Panc1 (cell line): Measurements from ENCODE around the gene NAALAD2. TPM values are rescaled to one million over a fixed set of nuclear protein-coding genes. Genes with fewer than 3 reads are reported as not detected.

Experiments
- ATAC-seq: fragments of 200-7000 bp; cut with Tn5 transposase; 2 replicates; pipeline ENCODE4 v1.9.1; 2020; ENCODE audit warnings: mild to moderate bottlenecking, moderate library complexity
- BruUV-seq: library from RNA; stranded (reverse); fragments of 400-500 nt; replicated peaks from 2 replicates; lab custom pipeline; 2021; lab: Mats Ljungman, UMichigan
- CTCF ChIA-PET: fragments of 300-600 bp; sonication (Branson Sonifier 250); formaldehyde crosslinking; loops from one replicate; lab custom pipeline; 2022; ENCODE audit warnings: antibody characterized with exemption; lab: Charles Lee
- POLR2A ChIA-PET: fragments of 300-600 bp; sonication (Branson Sonifier 250); formaldehyde crosslinking; loops from one replicate; lab custom pipeline; 2022; ENCODE audit warnings: antibody characterized with exemption; lab: Charles Lee
- DNase-seq: peaks from one replicate; pipeline ENCODE4 v3.0.0-alpha.2; 2010; ENCODE audit warnings: low read depth, low spot score
- H3K27ac ChIP-seq: 2 replicates; pipeline ENCODE4 v1.5.1; 2011; ENCODE audit warnings: mild to moderate bottlenecking, low read length, inconsistent platforms
- H3K27me3 ChIP-seq: fragments of 200-500 bp; sonication (Bioruptor generic); 2 replicates; pipeline ENCODE4 v1.6.0; 2014; ENCODE audit warnings: low read length, inconsistent platforms; ENCODE audit not compliant: control insufficient read depth, insufficient read depth
- H3K36me3 ChIP-seq: fragments of 200-500 bp; sonication (Bioruptor generic); 2 replicates; pipeline ENCODE4 v1.5.1; 2014; ENCODE audit warnings: inconsistent platforms, mild to moderate bottlenecking, low read length, moderate library complexity; ENCODE audit not compliant: control insufficient read depth, insufficient read depth
- H3K4me1 ChIP-seq: 2 replicates; pipeline ENCODE4 v1.5.1; 2011; ENCODE audit warnings: inconsistent platforms, mild to moderate bottlenecking, low read length, moderate library complexity; ENCODE audit not compliant: control insufficient read depth, insufficient read depth
- H3K4me3 ChIP-seq, 2 experiments: 2 replicates each; pipeline ENCODE4 v1.5.1; 2011 to 2012; ENCODE audit warnings: low read depth in 2 of 2, low read length in 2 of 2, mild to moderate bottlenecking in 2 of 2, inconsistent platforms in 1 of 2, moderate library complexity in 1 of 2
- H3K9me3 ChIP-seq: fragments of 200-500 bp; sonication (Bioruptor generic); 2 replicates; pipeline ENCODE4 v1.5.1; 2014; ENCODE audit warnings: low read depth, mild to moderate bottlenecking, inconsistent platforms, low read length, moderate library complexity; ENCODE audit not compliant: control insufficient read depth, insufficient read depth
- POLR2AphosphoS5 ChIP-seq: IDR thresholded peaks from 2 replicates; pipeline ENCODE4 v1.6.1; 2012; ENCODE audit warnings: mild to moderate bottlenecking, low read depth, low read length, moderate library complexity
- SIN3A ChIP-seq: IDR thresholded peaks from 2 replicates; pipeline ENCODE4 v1.6.1; 2012; ENCODE audit warnings: low read depth, mild to moderate bottlenecking, low read length, moderate library complexity, borderline replicate concordance; ENCODE audit not compliant: insufficient read depth
- TCF7L2 ChIP-seq: IDR thresholded peaks from 2 replicates; pipeline ENCODE4 v1.6.1; 2011; ENCODE audit warnings: mild to moderate bottlenecking, low read depth, low read length, inconsistent platforms
- in situ Hi-C: cut with HindIII; loops from 2 replicates; pipeline ENCODE4 v1.10.0; 2016; ENCODE audit warnings: low sequenced_read_pairs, low pct_unique_long_range_greater_than_20kb
- intact Hi-C: fragments of 100-400 bp; cut with micrococcal nuclease; formaldehyde crosslinking; loops from one replicate; pipeline ENCODE4 v1.10.0; 2022; ENCODE audit not compliant: unreplicated experiment
- total RNA-seq: library from RNA; stranded (reverse); gene quantifications from one replicate; pipeline ENCODE4 v1.2.1, GENCODE V29; 2021; ENCODE audit not compliant: unreplicated experiment
- TF ChIP-seq, protein P1 (sequence below): fragments of 450-650 bp; IDR thresholded peaks from 2 replicates; pipeline ENCODE4 v1.5.1; 2017; ENCODE audit warnings: mild to moderate bottlenecking
- TF ChIP-seq, protein P2 (sequence below), 2 experiments: IDR thresholded peaks; 2 replicates each; pipeline ENCODE4 v1.6.1; 2011 to 2012; ENCODE audit warnings: low read depth in 2 of 2, control low read depth in 1 of 2, low read length in 1 of 2, mild to moderate bottlenecking in 1 of 2, moderate library complexity in 1 of 2; ENCODE audit not compliant: insufficient read depth in 1 of 2

The NAALAD2 gene
- total RNA-seq, 1 experiment from 2014 or later, result not detected

- no peak overlapping the region for H3K4me3 ChIP-seq
- POLR2A ChIA-PET, result no interaction called here
- peaks cover 47% of the 10 kb centered on the region for H3K36me3 ChIP-seq
- H3K27me3 ChIP-seq, result no peaks in the 10 kb centered on the region
- no peak for DNase-seq
- no peak for ATAC-seq
- no peak overlapping the region for H3K27ac ChIP-seq
- TF ChIP-seq POLR2AphosphoS5, result no peak
- TF ChIP-seq, protein P1, sequence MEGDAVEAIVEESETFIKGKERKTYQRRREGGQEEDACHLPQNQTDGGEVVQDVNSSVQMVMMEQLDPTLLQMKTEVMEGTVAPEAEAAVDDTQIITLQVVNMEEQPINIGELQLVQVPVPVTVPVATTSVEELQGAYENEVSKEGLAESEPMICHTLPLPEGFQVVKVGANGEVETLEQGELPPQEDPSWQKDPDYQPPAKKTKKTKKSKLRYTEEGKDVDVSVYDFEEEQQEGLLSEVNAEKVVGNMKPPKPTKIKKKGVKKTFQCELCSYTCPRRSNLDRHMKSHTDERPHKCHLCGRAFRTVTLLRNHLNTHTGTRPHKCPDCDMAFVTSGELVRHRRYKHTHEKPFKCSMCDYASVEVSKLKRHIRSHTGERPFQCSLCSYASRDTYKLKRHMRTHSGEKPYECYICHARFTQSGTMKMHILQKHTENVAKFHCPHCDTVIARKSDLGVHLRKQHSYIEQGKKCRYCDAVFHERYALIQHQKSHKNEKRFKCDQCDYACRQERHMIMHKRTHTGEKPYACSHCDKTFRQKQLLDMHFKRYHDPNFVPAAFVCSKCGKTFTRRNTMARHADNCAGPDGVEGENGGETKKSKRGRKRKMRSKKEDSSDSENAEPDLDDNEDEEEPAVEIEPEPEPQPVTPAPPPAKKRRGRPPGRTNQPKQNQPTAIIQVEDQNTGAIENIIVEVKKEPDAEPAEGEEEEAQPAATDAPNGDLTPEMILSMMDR, result no peak
- no peak for TF ChIP-seq TCF7L2
- no peak for TF ChIP-seq SIN3A
- TF ChIP-seq, protein P2, sequence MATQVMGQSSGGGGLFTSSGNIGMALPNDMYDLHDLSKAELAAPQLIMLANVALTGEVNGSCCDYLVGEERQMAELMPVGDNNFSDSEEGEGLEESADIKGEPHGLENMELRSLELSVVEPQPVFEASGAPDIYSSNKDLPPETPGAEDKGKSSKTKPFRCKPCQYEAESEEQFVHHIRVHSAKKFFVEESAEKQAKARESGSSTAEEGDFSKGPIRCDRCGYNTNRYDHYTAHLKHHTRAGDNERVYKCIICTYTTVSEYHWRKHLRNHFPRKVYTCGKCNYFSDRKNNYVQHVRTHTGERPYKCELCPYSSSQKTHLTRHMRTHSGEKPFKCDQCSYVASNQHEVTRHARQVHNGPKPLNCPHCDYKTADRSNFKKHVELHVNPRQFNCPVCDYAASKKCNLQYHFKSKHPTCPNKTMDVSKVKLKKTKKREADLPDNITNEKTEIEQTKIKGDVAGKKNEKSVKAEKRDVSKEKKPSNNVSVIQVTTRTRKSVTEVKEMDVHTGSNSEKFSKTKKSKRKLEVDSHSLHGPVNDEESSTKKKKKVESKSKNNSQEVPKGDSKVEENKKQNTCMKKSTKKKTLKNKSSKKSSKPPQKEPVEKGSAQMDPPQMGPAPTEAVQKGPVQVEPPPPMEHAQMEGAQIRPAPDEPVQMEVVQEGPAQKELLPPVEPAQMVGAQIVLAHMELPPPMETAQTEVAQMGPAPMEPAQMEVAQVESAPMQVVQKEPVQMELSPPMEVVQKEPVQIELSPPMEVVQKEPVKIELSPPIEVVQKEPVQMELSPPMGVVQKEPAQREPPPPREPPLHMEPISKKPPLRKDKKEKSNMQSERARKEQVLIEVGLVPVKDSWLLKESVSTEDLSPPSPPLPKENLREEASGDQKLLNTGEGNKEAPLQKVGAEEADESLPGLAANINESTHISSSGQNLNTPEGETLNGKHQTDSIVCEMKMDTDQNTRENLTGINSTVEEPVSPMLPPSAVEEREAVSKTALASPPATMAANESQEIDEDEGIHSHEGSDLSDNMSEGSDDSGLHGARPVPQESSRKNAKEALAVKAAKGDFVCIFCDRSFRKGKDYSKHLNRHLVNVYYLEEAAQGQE (IDR thresholded peaks at IDR 0.05; ENCODE audit: insufficient read depth in 1 of 2, low read depth in 2 of 2, low read length in 1 of 2), result no peak
- BruUV-seq, result no TSS peak
- no peaks in the 10 kb centered on the region for H3K9me3 ChIP-seq
- intact Hi-C loops (no loop called here), in situ Hi-C loops (no loop called here)
- CTCF ChIA-PET, result no interaction called here
- no peaks in the 10 kb centered on the region; the same call in 1 of the 2 replicates for H3K4me1 ChIP-seq
Observed at GRCh38 chr11:90197377-90197776, 62.9 kb downstream of the NAALAD2 start.

DNA sequence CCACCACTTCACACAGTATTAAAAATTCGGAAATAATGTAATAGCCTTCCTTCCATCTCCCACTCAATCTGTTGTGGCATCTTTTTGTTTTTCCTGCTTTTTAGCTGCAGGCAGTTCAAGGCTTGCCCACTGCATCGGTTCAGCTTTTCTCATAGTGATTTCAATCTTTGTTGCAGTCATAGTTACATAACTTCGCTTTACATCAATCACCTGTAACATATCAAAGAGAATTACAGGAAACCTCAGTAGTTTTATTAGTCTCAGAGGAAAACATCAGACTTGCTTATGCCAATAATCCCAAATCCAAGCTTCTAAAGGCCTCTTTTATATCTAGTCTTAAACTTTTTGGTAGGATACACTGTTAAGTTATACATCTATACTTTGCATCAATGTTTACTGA, 67.9 kb downstream of the NAALAD2 start:
- in situ Hi-C loops (no loop called here), intact Hi-C loops (loop anchor here (10.0 kb wide), 1 partner anchor 62 kb away; no protein-coding TSS in a partner anchor)
- CTCF ChIA-PET, result no interaction called here
- ATAC-seq (no peak), DNase-seq (no peak)
- Histone ChIP-seq H3K27ac (no peak overlapping the region), H3K4me1 (no peaks in the 10 kb centered on the region), H3K9me3 (no peaks in the 10 kb centered on the region), H3K36me3 (peaks cover 82% of the 10 kb centered on the region), H3K27me3 (no peaks in the 10 kb centered on the region), H3K4me3 (no peak overlapping the region)
- POLR2A ChIA-PET, result no interaction called here
- no peak for TF ChIP-seq TCF7L2
- TF ChIP-seq SIN3A, result no peak
- TF ChIP-seq, protein P1, result no peak
- TF ChIP-seq POLR2AphosphoS5, result no peak
- TF ChIP-seq, protein P2 (IDR thresholded peaks at IDR 0.05; ENCODE audit: insufficient read depth in 1 of 2, low read depth in 2 of 2, low read length in 1 of 2), result no peak
- BruUV-seq, result no TSS peak
